GM18951 (cell line): Measurements from ENCODE around the gene GRAMD1A.
"Not testable (repeated sequence)": the region's sequence is repeated elsewhere in the genome, so short reads cannot be mapped to it uniquely, and the experiment has no call there.

Experiments
- POLR2A ChIP-seq: IDR thresholded peaks from 4 replicates; pipeline ENCODE4 v1.6.1; 2011; ENCODE audit warnings: mild to moderate bottlenecking; ENCODE audit not compliant: insufficient read length, insufficient read depth; ENCODE audit errors: extremely low read depth
- in situ Hi-C: fragments of 300-500 bp; cut with MboI; formaldehyde crosslinking; loops from one replicate; pipeline ENCODE4 v1.12.0; 2022; ENCODE audit warnings: low sequenced_read_pairs, mixed read lengths, inconsistent platforms; ENCODE audit not compliant: unreplicated experiment

GRAMD1A gene

GRCh38 chr19:35027009-35027408 is 26.9 kb downstream of the GRAMD1A start:
- no peak for TF ChIP-seq POLR2A
- in situ Hi-C loops: no loop called here

GRCh38 chr19:35027851-35028599 is 27.9 kb downstream of the GRAMD1A start:
- TF ChIP-seq POLR2A: no peak
- in situ Hi-C loops: no loop called here

GRCh38 chr19:35028600-35028885 is 28.4 kb downstream of the GRAMD1A start:
- in situ Hi-C loops: not testable (repeated sequence)

GRCh38 chr19:35029275-35029736 is 29.2 kb downstream of the GRAMD1A start:
- in situ Hi-C loops: not testable (repeated sequence)

- in situ Hi-C loops: no loop called here
Measured at GRCh38 chr19:35029737-35030256, 29.7 kb downstream of the GRAMD1A start.

GRCh38 chr19:35030257-35031071 is 30.3 kb downstream of the GRAMD1A start, which contains the start of gene SCN1B:
TSS of gene SCN1B (plus strand) at chr19:35030470. CDS start at chr19:35030821, 351 bp downstream.
- in situ Hi-C loops: no loop called here

More at GRCh38 chr19:35029737-35030256, 29.7 kb downstream of the GRAMD1A start:
- no peak for TF ChIP-seq POLR2A

GRCh38 chr19:35031072-35031881 is 31.2 kb downstream of the GRAMD1A start:
- in situ Hi-C loops: no loop called here
- TF ChIP-seq POLR2A: no peak

More at GRCh38 chr19:35030257-35031071, 30.3 kb downstream of the GRAMD1A start, which contains the start of gene SCN1B:
- no peak for TF ChIP-seq POLR2A

- TF ChIP-seq POLR2A: no peak
- in situ Hi-C loops: no loop called here
Measured at GRCh38 chr19:35032356-35032865, 32.3 kb downstream of the GRAMD1A start.

GRCh38 chr19:35033067-35034004 is 33.2 kb downstream of the GRAMD1A start:
- no peak for TF ChIP-seq POLR2A
- in situ Hi-C loops: no loop called here

GRCh38 chr19:35034005-35034502 is 33.9 kb downstream of the GRAMD1A start:
- TF ChIP-seq POLR2A: no peak
- in situ Hi-C loops: no loop called here

GRCh38 chr19:35034588-35035382 is 34.7 kb downstream of the GRAMD1A start:
- TF ChIP-seq POLR2A: no peak
- in situ Hi-C loops: no loop called here
